Thoracic aorta (tissue), 2 donors: ENCODE data around the gene ITGA8. TPM values are rescaled to one million over a fixed set of nuclear protein-coding genes. Genes with fewer than 3 reads are reported as not detected.

ENCODE experiments used
- ATAC-seq: fragments of 150-250 bp; one replicate; pipeline ENCODE4 v1.8.0; 2017; ENCODE audit warnings: low read depth; ENCODE audit not compliant: insufficient number of reproducible peaks, low FRiP score
- DNase-seq: peaks from one replicate; pipeline ENCODE4 v3.0.0-alpha.2; 2020; ENCODE audit warnings: low spot score
- H3K27ac ChIP-seq, 2 donors: fragments of 200-600 bp; sonication (generic); 1 replicate in 1 of 2; 2 replicates in 1 of 2; pipeline ENCODE4 v1.5.1; 2016; ENCODE audit warnings: mild to moderate bottlenecking in 2 of 2, moderate library complexity in 2 of 2
- H3K27me3 ChIP-seq: fragments of 200-600 bp; sonication (generic); replicated peaks from 2 replicates; pipeline ENCODE4 v1.6.0; 2016; ENCODE audit warnings: mild to moderate bottlenecking; ENCODE audit not compliant: insufficient read depth
- H3K36me3 ChIP-seq: fragments of 200-600 bp; sonication (generic); one replicate; pipeline ENCODE4 v1.5.1; 2016
- H3K4me1 ChIP-seq, 2 donors: fragments of 200-600 bp; sonication (generic); 1 replicate in 1 of 2; 2 replicates in 1 of 2; pipeline versions ENCODE4 v1.5.1 to v1.6.0; 2016; ENCODE audit warnings: low read depth in 2 of 2, mild to moderate bottlenecking in 1 of 2; ENCODE audit not compliant: control insufficient read depth in 1 of 2
- H3K4me3 ChIP-seq: fragments of 200-600 bp; sonication (generic); 2 replicates; pipeline ENCODE4 v1.5.1; 2016; ENCODE audit warnings: mild to moderate bottlenecking
- H3K9me3 ChIP-seq: fragments of 200-600 bp; sonication (generic); 2 replicates; pipeline ENCODE4 v1.5.1; 2016
- total RNA-seq, 2 donors: library from RNA; depleted of rRNA; stranded (reverse); fragments of >200 nt; gene quantifications; one replicate each; pipeline versions ENCODE4 v1.1.0 to v1.2.3, GENCODE V29; 2016
- TF ChIP-seq, protein P1 (sequence below): fragments of 200-600 bp; sonication (generic); IDR thresholded peaks from one replicate; pipeline ENCODE4 v1.5.1; 2019; ENCODE audit warnings: antibody characterized with exemption

ITGA8 gene
- total RNA-seq, 2 donors from 2014 or later, result 1,137 to 1,173 TPM

DNA sequence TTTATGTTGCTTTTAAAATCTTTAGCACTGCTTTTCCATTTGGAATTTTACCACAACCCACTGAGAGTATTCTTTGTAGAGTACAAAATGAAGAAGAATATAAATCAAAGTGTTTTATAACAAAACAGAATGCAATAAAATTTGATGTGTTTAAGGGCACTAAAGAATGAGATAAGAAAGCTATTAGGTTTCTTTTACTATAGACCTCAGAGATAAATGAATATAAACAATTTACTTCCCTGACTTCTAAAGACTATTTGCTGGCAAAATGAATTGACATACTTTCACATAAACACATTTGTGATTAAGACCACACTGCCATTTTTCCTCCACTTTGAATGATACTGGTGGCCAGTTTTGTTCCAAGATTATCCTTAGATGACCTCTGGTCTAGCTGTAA, 124.5 kb downstream of the ITGA8 start:
- Histone ChIP-seq H3K4me1 (peaks cover 0 to 11% of the 10 kb centered on the region in 2 donors), H3K4me3 (no peak overlapping the region), H3K36me3 (peaks cover 54% of the 10 kb centered on the region), H3K9me3 (no peaks in the 10 kb centered on the region), H3K27me3 (no peaks in the 10 kb centered on the region), H3K27ac (peak overlapping the region in 1 of 2 donors; percentile 30)
- ATAC-seq (no peak), DNase-seq (no peak)
- TF ChIP-seq, protein P1, sequence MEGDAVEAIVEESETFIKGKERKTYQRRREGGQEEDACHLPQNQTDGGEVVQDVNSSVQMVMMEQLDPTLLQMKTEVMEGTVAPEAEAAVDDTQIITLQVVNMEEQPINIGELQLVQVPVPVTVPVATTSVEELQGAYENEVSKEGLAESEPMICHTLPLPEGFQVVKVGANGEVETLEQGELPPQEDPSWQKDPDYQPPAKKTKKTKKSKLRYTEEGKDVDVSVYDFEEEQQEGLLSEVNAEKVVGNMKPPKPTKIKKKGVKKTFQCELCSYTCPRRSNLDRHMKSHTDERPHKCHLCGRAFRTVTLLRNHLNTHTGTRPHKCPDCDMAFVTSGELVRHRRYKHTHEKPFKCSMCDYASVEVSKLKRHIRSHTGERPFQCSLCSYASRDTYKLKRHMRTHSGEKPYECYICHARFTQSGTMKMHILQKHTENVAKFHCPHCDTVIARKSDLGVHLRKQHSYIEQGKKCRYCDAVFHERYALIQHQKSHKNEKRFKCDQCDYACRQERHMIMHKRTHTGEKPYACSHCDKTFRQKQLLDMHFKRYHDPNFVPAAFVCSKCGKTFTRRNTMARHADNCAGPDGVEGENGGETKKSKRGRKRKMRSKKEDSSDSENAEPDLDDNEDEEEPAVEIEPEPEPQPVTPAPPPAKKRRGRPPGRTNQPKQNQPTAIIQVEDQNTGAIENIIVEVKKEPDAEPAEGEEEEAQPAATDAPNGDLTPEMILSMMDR, result no peak

- TF ChIP-seq, protein P1, result no peak
These were observed 127.8 kb downstream of the ITGA8 start for GRCh38 chr10:15591937-15592336.

DNA sequence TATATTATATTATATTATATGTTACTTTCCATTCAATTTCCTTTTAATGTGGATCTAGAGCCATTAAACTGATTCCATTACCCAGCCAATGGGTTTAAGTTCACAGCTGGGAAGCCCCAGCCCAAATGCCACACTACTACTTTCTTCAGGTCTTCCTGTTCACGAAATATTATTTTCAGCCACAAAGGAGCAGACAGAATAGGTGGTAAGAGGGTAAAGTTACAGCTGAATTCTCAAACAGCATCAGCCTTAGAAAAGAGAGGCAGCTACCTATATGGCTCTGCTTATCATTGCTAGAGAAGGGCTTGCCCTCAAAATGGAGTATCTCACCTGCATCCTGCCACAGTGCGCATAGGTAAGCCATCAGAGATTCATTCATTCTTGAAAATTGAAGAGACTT, 128.3 kb downstream of the ITGA8 start:
- Histone ChIP-seq H3K36me3 (peaks cover 56% of the 10 kb centered on the region), H3K4me3 (no peak overlapping the region), H3K27me3 (no peaks in the 10 kb centered on the region), H3K27ac (no peak overlapping the region), H3K9me3 (no peaks in the 10 kb centered on the region), H3K4me1 (peaks cover 0 to 13% of the 10 kb centered on the region in 2 donors)
- no peak for ATAC-seq
- no peak for DNase-seq
- TF ChIP-seq, protein P1, result no peak

More at GRCh38 chr10:15591937-15592336, 127.8 kb downstream of the ITGA8 start:
- Histone ChIP-seq H3K27ac (no peak overlapping the region), H3K4me1 (peaks cover 0 to 13% of the 10 kb centered on the region in 2 donors), H3K4me3 (no peak overlapping the region), H3K36me3 (peaks cover 58% of the 10 kb centered on the region), H3K9me3 (no peaks in the 10 kb centered on the region), H3K27me3 (no peaks in the 10 kb centered on the region)
- no peak for DNase-seq
- ATAC-seq, result no peak

DNA sequence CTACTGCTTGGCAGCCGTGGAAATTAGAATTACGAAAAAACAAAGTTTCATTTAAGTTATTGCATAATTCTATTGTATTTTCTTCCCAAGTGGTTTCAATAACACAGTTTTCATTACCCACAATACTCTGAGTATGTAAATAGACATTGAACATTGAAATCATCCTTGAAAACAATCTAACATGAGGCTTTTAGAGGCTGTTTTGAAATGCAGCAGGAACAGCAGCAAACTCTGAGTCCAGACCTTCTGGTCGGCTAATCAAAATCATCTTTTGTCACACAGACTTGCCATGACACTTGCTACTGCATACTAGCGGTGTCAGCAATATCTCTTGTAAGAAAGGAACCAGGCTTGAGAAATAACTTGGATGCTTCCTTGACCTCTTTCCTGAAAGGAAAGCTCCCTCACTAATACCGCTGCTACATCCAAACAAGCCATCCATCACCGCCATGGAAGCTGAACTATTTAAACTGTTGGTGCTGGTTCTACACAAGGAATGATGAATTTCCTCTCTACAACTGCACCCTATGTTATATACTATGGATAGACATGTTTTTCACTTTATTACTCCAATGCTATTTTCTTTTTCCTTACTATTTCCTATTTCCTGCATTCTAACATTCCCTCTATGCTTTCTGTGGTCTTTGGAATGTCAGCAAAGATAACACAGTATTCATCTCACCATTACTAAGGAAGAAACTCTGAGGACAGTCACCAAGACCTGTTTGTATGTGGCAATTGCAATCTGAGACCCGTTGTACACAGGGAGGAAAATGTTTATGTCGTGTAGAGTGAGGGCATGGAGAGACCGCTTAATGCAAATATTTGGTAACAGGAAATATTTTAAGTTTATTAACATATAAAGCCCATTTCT, 130.8 kb downstream of the ITGA8 start:
- TF ChIP-seq, protein P1, result no peak
- H3K27ac ChIP-seq, result peak overlapping the region; percentile 29 to 56
- no peak overlapping the region for H3K4me3 ChIP-seq
- no peaks in the 10 kb centered on the region for H3K27me3 ChIP-seq
- no peaks in the 10 kb centered on the region for H3K9me3 ChIP-seq
- peaks cover 0 to 31% of the 10 kb centered on the region in 2 donors for H3K4me1 ChIP-seq
- no peak for ATAC-seq
- DNase-seq, result no peak
- H3K36me3 ChIP-seq, result peaks cover 51% of the 10 kb centered on the region

DNA sequence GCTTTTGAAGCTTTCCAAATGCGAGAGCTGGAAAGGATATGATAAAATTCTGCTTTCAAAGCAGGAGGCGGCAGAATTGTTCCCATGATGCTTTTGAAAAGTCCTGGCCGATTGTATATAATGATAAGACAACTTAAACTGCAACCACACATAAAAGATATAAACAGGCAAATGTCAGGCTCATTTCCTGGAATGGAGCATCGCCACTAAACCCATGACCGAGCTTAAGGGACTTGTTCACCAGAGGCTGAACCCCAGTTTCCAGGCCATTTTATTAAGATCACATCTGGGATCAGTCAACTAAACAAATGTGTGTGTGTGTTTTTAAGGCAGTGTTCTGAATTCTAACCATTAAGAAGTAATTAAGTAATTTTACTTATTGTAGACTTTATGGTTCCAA, 131.6 kb downstream of the ITGA8 start:
- H3K27ac ChIP-seq, result peak overlapping the region in 1 of 2 donors; percentile 56
- ATAC-seq, result no peak
- no peaks in the 10 kb centered on the region for H3K27me3 ChIP-seq

More for the DNA sequence above, 131.6 kb downstream of the ITGA8 start:
- TF ChIP-seq, protein P1, result no peak
- peaks cover 50% of the 10 kb centered on the region for H3K36me3 ChIP-seq
- H3K4me1 ChIP-seq, result peaks cover 0 to 31% of the 10 kb centered on the region in 2 donors
- H3K4me3 ChIP-seq, result no peak overlapping the region
- no peak for DNase-seq
- no peaks in the 10 kb centered on the region for H3K9me3 ChIP-seq
